ENCODE data around the gene PUS3.

The PUS3 gene

DNA sequence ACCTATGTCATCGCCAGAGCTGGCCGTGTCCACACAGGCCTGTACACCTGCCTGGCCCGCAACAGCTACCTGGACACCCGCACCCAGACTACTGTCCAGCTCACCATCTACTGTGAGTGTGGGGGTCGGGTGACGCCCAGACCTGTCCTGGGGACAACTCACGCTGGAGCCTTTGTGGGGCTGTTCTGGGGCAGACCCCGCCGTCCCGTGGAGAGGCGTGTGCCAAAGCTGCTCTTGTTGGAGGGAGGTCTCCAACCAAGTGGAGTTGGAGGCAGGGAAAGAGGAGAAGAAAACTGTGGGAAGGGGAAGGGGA, 47.1 kb upstream of the PUS3 start:
- no peaks in the 10 kb centered on the region for H3K9me3 ChIP-seq (ENCODE audit: control insufficient read depth, insufficient read depth, low read depth, low read length)
- H3K27ac ChIP-seq (ENCODE audit: extremely low read depth, low read depth, low read length), result no peak overlapping the region
- CTCF ChIA-PET, result interaction anchor here (1.3 kb wide), 2 partner anchors 27 to 244 kb away, joined by 3 read pairs; no protein-coding TSS in a partner anchor

DNA sequence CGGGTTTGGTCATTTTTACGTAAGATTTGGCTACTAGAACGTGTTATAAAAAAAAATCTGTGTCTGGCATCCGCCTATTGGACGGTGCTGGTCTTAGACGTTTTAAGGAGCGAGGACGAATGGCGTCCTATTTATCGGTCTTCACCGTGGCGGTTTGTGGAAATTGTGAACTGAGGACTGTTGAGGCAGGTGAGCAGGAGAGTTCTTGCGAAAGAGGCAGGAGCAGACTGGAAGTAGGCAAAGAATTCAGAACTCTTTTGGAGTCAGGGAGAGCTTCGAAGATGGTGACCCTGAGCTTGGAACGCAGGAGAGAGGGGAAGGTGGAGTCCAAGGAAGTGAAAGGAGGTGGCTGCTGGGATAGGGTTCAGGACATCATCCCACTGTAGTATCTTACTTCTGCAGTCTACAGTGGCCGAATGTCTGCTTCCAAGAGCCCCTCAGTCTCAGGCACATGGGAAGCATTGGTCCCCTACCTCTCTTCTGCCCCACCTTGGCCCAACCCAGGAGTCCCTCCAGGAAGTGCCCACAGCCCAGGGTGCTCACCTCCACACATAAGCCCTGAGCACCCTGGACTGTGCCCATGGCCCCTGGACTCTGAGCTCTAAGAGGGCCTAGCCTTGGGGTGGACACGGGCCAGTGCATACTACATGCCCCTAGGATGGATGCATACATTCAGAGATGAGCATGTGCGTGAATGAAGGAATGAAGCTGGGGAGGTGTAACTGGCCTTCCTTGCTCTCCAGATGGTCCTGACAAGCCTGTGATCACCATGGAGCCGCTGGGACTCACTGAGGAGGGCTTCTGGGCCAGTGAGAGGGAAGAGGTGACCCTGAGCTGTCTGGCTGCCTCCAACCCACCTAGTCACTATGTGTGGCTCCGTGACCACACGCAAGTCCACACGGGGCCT, 46.5 kb upstream of the PUS3 start:
- CTCF ChIA-PET, result interaction anchor here (1.3 kb wide), 2 partner anchors 26 to 244 kb away, joined by 3 read pairs; no protein-coding TSS in a partner anchor
- H3K9me3 ChIP-seq (ENCODE audit: control insufficient read depth, insufficient read depth, low read depth, low read length), result no peaks in the 10 kb centered on the region
- POLR2A ChIA-PET, result no interaction called here
- no peaks in the 10 kb centered on the region for H3K4me1 ChIP-seq (ENCODE audit: control insufficient read depth, insufficient read depth, low read length)
- H3K27ac ChIP-seq (ENCODE audit: extremely low read depth, low read depth, low read length), result no peak overlapping the region
- no peak overlapping the region for H3K4me3 ChIP-seq (ENCODE audit: low read depth, low read length)
- TF ChIP-seq YY1 (tag by site-specific recombination; IDR thresholded peaks at IDR 0.05) (no peak), SP7 (tag by site-specific recombination; IDR thresholded peaks at IDR 0.05) (no peak), ZNF626 (tag by site-specific recombination; IDR thresholded peaks at IDR 0.05) (no peak), ZNF555 (tag by site-specific recombination; conservative IDR thresholded peaks at IDR 0.05) (no peak), ZNF48 (tag by site-specific recombination; IDR thresholded peaks at IDR 0.05) (no peak), ZNF529 (tag by site-specific recombination; IDR thresholded peaks at IDR 0.05; ENCODE audit: insufficient replicate concordance) (no peak), ZNF571 (tag by site-specific recombination; IDR thresholded peaks at IDR 0.05) (no peak), RBAK (tag by site-specific recombination; IDR thresholded peaks at IDR 0.05) (no peak), GLI4 (tag by site-specific recombination; IDR thresholded peaks at IDR 0.05) (no peak), ZNF416 (tag by site-specific recombination; IDR thresholded peaks at IDR 0.05) (no peak), ZNF138 (tag by site-specific recombination; IDR thresholded peaks at IDR 0.05; ENCODE audit: borderline replicate concordance) (no peak), BCL11B (tag by site-specific recombination; IDR thresholded peaks at IDR 0.05; ENCODE audit: low read depth) (no peak), ZNF670 (tag by site-specific recombination; IDR thresholded peaks at IDR 0.05; ENCODE audit: low read depth) (no peak), HOXA7 (CRISPR knock-in tag; IDR thresholded peaks at IDR 0.05; ENCODE audit: borderline replicate concordance) (no peak), ZBTB8A (tag by site-specific recombination; IDR thresholded peaks at IDR 0.05) (no peak), ZNF548 (tag by site-specific recombination; IDR thresholded peaks at IDR 0.05) (no peak), ZNF629 (tag by site-specific recombination; IDR thresholded peaks at IDR 0.05) (no peak)
- TF ChIP-seq, protein P1, sequence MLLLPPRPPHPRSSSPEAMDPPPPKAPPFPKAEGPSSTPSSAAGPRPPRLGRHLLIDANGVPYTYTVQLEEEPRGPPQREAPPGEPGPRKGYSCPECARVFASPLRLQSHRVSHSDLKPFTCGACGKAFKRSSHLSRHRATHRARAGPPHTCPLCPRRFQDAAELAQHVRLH (tag by site-specific recombination; IDR thresholded peaks at IDR 0.05), result no peak
- TF ChIP-seq, protein P2, sequence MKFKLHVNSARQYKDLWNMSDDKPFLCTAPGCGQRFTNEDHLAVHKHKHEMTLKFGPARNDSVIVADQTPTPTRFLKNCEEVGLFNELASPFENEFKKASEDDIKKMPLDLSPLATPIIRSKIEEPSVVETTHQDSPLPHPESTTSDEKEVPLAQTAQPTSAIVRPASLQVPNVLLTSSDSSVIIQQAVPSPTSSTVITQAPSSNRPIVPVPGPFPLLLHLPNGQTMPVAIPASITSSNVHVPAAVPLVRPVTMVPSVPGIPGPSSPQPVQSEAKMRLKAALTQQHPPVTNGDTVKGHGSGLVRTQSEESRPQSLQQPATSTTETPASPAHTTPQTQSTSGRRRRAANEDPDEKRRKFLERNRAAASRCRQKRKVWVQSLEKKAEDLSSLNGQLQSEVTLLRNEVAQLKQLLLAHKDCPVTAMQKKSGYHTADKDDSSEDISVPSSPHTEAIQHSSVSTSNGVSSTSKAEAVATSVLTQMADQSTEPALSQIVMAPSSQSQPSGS (tag by site-specific recombination; IDR thresholded peaks at IDR 0.05; ENCODE audit: low read depth), result no peak
- TF ChIP-seq, protein P3, sequence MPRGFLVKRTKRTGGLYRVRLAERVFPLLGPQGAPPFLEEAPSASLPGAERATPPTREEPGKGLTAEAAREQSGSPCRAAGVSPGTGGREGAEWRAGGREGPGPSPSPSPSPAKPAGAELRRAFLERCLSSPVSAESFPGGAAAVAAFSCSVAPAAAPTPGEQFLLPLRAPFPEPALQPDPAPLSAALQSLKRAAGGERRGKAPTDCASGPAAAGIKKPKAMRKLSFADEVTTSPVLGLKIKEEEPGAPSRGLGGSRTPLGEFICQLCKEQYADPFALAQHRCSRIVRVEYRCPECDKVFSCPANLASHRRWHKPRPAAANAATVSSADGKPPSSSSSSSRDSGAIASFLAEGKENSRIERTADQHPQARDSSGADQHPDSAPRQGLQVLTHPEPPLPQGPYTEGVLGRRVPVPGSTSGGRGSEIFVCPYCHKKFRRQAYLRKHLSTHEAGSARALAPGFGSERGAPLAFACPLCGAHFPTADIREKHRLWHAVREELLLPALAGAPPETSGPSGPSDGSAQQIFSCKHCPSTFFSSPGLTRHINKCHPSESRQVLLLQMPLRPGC (tag by site-specific recombination; IDR thresholded peaks at IDR 0.05), result no peak
- H3K36me3 ChIP-seq (ENCODE audit: control insufficient read depth in 2 of 2, insufficient read depth in 1 of 2, low read length in 2 of 2), result no peaks in the 10 kb centered on the region

More for the DNA sequence above, 47.1 kb upstream of the PUS3 start:
- H3K36me3 ChIP-seq (ENCODE audit: control insufficient read depth in 2 of 2, insufficient read depth in 1 of 2, low read length in 2 of 2), result no peaks in the 10 kb centered on the region
- POLR2A ChIA-PET, result no interaction called here
- H3K4me1 ChIP-seq (ENCODE audit: control insufficient read depth, insufficient read depth, low read length), result no peaks in the 10 kb centered on the region
- no peak overlapping the region for H3K4me3 ChIP-seq (ENCODE audit: low read depth, low read length)
- TF ChIP-seq, protein P4, sequence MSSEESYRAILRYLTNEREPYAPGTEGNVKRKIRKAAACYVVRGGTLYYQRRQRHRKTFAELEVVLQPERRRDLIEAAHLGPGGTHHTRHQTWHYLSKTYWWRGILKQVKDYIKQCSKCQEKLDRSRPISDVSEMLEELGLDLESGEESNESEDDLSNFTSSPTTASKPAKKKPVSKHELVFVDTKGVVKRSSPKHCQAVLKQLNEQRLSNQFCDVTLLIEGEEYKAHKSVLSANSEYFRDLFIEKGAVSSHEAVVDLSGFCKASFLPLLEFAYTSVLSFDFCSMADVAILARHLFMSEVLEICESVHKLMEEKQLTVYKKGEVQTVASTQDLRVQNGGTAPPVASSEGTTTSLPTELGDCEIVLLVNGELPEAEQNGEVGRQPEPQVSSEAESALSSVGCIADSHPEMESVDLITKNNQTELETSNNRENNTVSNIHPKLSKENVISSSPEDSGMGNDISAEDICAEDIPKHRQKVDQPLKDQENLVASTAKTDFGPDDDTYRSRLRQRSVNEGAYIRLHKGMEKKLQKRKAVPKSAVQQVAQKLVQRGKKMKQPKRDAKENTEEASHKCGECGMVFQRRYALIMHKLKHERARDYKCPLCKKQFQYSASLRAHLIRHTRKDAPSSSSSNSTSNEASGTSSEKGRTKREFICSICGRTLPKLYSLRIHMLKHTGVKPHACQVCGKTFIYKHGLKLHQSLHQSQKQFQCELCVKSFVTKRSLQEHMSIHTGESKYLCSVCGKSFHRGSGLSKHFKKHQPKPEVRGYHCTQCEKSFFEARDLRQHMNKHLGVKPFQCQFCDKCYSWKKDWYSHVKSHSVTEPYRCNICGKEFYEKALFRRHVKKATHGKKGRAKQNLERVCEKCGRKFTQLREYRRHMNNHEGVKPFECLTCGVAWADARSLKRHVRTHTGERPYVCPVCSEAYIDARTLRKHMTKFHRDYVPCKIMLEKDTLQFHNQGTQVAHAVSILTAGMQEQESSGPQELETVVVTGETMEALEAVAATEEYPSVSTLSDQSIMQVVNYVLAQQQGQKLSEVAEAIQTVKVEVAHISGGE (tag by site-specific recombination; conservative IDR thresholded peaks at IDR 0.05; ENCODE audit: low read depth), result no peak
- no peak for TF ChIP-seq ZFP3 (tag by site-specific recombination; IDR thresholded peaks at IDR 0.05; ENCODE audit: low read depth)

Measured in HEK293 (cell line).